IMR-90 (cell line): ENCODE data around the gene ANKRD55.

ENCODE experiments used
- CTCF ChIP-seq: conservative IDR thresholded peaks from 2 replicates; pipeline ENCODE4 v1.5.1; 2012; ENCODE audit warnings: mild to moderate bottlenecking, low read depth, low read length, improper control_type of control experiment
- MAFK ChIP-seq: IDR thresholded peaks from 2 replicates; pipeline ENCODE4 v1.6.1; 2012; ENCODE audit warnings: low read depth, low read length, improper control_type of control experiment
- MXI1 ChIP-seq: IDR thresholded peaks from 2 replicates; pipeline ENCODE4 v1.6.1; 2012; ENCODE audit warnings: low read depth, mild to moderate bottlenecking, low read length, moderate library complexity, borderline replicate concordance
- POLR2A ChIP-seq: IDR thresholded peaks from 2 replicates; pipeline ENCODE4 v1.6.1; 2012; ENCODE audit warnings: mild to moderate bottlenecking, low read depth, low read length
- RCOR1 ChIP-seq: IDR thresholded peaks from 2 replicates; pipeline ENCODE4 v1.6.1; 2012; ENCODE audit warnings: mild to moderate bottlenecking, low read length, improper control_type of control experiment; ENCODE audit not compliant: insufficient replicate concordance
- SMC3 ChIP-seq: fragments of 150-350 bp; IDR thresholded peaks from 2 replicates; pipeline ENCODE4 v1.6.1; 2016; ENCODE audit warnings: low read depth, mild to moderate bottlenecking, antibody characterized with exemption, low read length, moderate library complexity
- TF ChIP-seq, protein P1 (sequence below): fragments of 150-350 bp; IDR thresholded peaks from 2 replicates; pipeline ENCODE4 v1.6.1; 2017; ENCODE audit warnings: mild to moderate bottlenecking, antibody characterized with exemption, low read length, low read depth

DNA sequence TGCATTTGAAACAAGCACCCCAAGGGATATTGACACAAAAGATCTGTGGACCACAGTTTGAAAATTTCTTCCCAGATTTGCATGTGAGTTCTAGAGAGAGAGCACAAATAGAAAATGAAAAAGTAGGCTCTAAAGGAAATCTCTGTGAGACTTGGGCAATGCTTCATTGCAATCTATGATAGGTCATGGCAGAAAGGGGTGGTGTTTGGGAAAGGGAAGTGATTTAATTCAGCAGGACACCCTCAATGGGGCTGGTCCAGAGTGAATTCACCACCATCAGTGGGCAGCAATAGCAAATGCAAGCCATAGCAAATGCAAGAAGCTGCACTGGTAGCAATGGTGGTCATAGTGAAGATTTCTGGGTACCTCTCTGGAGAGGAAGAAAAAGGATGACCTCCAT is 58.1 kb downstream of the ANKRD55 start:
- TF ChIP-seq POLR2A, result no peak
- no peak for TF ChIP-seq CTCF
- TF ChIP-seq MXI1, result no peak
- no peak for TF ChIP-seq SMC3
- TF ChIP-seq, protein P1, sequence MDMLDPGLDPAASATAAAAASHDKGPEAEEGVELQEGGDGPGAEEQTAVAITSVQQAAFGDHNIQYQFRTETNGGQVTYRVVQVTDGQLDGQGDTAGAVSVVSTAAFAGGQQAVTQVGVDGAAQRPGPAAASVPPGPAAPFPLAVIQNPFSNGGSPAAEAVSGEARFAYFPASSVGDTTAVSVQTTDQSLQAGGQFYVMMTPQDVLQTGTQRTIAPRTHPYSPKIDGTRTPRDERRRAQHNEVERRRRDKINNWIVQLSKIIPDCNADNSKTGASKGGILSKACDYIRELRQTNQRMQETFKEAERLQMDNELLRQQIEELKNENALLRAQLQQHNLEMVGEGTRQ, result no peak
- no peak for TF ChIP-seq MAFK
- TF ChIP-seq RCOR1, result no peak
